ENCODE results near the gene CDKN1C.
A peak's percentile ranks its signal among the peaks of the same experiment; 100 is the strongest.

CDKN1C gene

DNA sequence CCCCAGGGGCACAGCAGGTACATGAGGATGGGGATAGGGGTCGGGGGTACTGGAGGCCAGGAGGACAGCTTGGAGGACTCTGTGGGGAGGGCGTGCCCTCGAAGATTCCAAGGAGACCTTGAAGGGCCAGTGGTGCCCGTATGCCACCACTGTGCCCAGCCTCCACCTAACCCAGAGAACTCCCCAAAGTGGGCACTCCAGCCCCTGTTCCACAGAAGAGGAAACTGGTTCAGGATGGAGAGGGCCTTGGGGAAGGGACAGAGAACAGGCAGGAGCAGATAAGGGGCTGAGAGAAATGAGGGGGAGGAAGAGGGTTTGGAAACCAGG lies 45.8 kb upstream of the CDKN1C start:
- TF ChIP-seq, protein P1, sequence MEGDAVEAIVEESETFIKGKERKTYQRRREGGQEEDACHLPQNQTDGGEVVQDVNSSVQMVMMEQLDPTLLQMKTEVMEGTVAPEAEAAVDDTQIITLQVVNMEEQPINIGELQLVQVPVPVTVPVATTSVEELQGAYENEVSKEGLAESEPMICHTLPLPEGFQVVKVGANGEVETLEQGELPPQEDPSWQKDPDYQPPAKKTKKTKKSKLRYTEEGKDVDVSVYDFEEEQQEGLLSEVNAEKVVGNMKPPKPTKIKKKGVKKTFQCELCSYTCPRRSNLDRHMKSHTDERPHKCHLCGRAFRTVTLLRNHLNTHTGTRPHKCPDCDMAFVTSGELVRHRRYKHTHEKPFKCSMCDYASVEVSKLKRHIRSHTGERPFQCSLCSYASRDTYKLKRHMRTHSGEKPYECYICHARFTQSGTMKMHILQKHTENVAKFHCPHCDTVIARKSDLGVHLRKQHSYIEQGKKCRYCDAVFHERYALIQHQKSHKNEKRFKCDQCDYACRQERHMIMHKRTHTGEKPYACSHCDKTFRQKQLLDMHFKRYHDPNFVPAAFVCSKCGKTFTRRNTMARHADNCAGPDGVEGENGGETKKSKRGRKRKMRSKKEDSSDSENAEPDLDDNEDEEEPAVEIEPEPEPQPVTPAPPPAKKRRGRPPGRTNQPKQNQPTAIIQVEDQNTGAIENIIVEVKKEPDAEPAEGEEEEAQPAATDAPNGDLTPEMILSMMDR (conservative IDR thresholded peaks at IDR 0.05; ENCODE audit: low read depth, low read length) = no peak
- no peak for DNase-seq (ENCODE audit: low read depth)
- no peak overlapping the region for H3K4me3 ChIP-seq (ENCODE audit: low read length)

DNA sequence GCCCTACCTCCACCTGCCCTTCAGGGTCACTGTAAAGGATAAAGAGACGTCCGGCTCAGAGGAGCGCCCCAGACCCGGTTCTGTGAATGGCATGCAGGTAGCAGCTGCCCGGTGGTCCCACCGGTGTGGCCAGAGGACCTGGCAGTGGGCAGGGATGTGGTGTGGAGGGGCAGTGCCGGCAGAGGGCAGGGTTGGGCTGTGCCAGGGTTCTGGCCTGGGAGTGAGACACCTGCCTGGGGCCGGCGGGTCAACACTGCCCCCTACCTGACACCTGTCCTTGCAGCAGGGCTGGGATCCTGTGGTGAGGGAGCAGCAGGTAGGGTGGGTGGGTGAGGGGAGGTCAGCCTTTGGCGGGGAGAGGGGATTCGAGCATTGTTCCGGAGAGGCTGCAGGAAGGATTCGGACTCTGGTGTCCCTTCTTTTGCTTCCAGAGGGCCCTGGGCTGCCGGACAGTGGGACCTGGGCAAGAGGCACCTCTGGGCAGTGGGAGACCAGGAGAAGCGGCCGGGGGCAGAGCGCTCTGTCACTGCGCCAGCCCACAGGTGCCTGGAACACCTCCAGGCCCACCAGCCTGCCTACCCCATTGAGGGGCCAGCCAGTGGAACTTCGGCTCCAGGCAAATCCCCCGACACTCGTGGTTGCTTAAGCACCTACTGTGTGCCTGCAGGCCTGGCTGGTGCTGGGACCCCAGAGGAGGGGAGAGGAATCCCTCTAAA lies 45.3 kb upstream of the CDKN1C start:
- peak overlapping the region; percentile 46 for H3K4me3 ChIP-seq (ENCODE audit: low read length)
- TF ChIP-seq, protein P1 (conservative IDR thresholded peaks at IDR 0.05; ENCODE audit: low read depth, low read length) = peak; percentile 80
- DNase-seq (ENCODE audit: low read depth) = no peak

DNA sequence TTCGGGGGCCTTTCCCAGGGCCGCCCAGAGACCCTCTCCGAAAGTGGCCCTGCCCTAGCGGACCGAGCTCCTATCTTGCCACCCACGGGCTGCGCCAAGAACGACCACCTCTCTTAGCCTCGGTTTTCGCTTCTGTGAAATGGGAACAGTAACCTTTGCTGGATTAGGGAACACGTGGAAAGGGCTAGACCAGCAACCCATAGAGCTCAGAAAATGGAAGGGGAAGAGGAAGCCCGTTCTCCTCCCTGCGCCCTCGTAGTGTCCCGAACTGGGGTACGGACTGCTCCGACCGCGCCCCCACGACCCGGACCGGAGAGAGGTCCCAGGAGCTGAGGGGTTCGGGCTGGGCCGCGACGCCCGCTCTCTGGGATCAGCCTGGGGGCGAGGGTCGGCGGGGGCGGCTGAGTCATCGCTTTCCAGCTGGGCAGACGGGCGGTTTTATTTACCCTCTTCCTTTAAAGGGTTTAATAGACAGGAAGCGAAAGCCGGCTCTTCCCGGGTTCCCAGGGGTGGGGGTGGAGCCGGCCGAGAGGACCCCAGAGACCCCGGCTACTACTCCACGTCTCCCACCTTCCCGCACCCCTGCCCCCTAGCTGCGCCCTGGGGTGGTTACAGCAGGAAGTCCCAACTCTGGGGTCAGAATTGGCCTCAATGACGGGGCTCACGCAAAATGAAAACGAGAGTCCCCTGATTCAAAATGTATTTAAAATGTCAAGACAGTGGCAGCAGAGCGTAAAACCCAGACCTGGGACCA lies 44.6 kb upstream of the CDKN1C start:
- TF ChIP-seq, protein P1 (conservative IDR thresholded peaks at IDR 0.05; ENCODE audit: low read depth, low read length) = peak; percentile 47
- H3K4me3 ChIP-seq (ENCODE audit: low read length) = peak overlapping the region; percentile 46
- no peak for DNase-seq (ENCODE audit: low read depth)

DNA sequence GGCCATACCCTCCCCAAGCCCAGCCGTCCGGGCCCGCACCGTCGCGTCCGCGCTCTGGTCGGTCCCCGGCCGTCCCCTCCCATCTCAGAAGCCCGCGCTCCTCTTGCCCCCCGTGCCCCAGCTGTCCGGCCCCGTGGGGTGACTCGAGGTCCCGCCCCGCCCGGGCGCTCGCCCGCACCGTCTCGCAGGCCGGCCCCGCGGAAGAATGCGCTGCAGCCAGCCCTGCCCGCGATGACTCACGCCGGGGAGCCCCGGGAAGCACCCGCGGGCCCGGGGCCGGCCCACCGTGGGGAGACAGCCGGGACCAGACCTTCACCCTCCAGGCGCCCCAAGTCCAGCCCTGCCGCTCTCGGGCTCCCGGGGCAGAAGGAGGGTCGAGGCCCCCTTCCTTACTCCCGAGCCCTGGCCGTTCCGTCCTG lies 44.0 kb upstream of the CDKN1C start:
- H3K4me3 ChIP-seq (ENCODE audit: low read length) = peak overlapping the region; percentile 46
- DNase-seq (ENCODE audit: low read depth) = no peak
- TF ChIP-seq, protein P1 (conservative IDR thresholded peaks at IDR 0.05; ENCODE audit: low read depth, low read length) = no peak

DNA sequence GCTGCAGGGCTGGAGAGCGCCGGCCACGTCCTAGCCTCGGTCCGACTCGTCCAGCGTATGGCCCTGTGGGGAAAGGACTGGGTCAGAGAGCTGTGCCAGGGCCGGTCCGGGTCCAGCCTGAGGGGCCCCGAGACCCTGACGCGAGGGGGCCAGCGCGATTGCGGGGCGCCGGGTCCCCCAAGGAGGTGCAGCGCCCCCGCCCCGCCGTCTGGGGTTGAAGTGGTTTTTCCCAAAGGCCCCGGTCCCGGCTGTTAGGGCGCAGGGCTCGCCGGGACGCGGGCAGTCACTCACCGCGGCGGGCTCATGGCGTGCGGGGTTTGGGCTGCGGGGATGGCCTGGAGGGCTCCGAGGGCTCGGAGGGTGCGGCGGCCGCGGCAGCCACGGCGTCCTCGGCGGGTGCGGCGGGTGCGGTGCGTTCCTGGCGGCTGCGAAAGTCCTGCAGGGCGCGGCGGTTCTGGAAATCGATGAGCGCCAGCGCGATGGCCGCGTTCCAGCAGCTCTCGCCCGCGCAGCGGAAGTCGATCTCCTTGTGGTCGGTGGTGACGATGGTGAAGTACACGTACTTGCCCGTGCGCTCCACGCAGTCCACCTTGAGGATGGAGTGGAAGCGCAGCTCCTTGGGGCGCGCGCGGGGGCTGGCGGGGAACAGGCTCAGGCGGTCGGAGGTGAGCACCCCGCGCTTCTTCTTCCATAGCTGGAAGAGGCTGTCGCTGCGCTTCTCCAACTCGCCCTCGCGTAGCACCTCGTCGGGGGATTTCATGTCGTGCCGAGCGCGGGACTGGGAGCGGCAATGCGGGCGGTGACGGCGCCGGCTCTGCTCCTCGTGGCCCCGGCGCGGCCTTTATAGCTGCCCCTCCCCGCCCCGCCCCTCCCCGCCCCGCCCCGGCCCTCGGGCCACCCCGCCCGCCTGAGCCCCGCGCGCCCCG lies 43.3 kb upstream of the CDKN1C start, which contains the start of gene PHLDA2:
PHLDA2 (minus strand) TSS at position 816 of the 926 bp plus-strand sequence; CDS start at position 760, 56 bp downstream.
- peak within 1 kb of the TSS; percentile 60 for H3K4me3 ChIP-seq (ENCODE audit: low read length)
- TF ChIP-seq, protein P1 (conservative IDR thresholded peaks at IDR 0.05; ENCODE audit: low read depth, low read length) = no peak
- DNase-seq (ENCODE audit: low read depth) = no peak

DNA sequence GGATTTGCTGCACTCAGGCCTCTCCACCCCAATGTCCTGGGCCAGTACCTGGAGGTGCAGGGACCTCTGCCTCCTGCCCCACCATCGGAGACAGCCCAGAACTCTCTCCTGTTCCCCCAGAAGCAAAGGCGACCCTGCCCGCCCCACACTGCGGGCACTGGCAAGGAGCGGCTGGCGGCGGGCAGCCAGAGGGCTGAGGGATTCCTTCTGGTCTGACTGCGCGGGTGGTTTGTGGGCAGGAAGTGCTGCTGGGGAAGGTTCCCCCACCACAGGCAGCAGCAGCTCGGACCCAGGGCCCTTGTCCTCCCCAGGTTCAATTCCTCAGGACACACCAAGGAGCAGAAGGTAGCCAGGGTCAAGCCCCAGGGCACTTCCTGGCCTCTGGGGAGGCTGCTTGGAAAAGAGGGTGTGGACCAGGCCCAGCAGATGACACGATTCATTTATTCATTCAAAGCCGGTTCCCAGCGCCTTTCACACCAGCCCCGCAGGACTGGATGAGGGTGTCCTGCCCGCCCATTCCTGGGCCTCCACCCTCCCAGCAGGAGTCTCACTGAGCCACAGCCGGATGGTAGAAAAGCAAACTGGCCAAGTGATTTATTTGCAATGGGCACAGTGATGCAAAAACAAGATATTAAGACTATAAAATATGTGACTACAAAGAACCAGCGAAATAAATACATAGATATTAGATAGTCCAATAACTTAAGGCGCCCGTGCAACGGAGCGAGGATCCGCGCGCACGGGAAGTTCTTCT lies 42.5 kb upstream of the CDKN1C start:
- peak overlapping the region; percentile 60 for H3K4me3 ChIP-seq (ENCODE audit: low read length)
- no peak for DNase-seq (ENCODE audit: low read depth)
- TF ChIP-seq, protein P1 (conservative IDR thresholded peaks at IDR 0.05; ENCODE audit: low read depth, low read length) = no peak

All from retinal pigment epithelial cell (primary cell).